ENCODE measurements around the gene NELFB.

Gene NELFB

DNA sequence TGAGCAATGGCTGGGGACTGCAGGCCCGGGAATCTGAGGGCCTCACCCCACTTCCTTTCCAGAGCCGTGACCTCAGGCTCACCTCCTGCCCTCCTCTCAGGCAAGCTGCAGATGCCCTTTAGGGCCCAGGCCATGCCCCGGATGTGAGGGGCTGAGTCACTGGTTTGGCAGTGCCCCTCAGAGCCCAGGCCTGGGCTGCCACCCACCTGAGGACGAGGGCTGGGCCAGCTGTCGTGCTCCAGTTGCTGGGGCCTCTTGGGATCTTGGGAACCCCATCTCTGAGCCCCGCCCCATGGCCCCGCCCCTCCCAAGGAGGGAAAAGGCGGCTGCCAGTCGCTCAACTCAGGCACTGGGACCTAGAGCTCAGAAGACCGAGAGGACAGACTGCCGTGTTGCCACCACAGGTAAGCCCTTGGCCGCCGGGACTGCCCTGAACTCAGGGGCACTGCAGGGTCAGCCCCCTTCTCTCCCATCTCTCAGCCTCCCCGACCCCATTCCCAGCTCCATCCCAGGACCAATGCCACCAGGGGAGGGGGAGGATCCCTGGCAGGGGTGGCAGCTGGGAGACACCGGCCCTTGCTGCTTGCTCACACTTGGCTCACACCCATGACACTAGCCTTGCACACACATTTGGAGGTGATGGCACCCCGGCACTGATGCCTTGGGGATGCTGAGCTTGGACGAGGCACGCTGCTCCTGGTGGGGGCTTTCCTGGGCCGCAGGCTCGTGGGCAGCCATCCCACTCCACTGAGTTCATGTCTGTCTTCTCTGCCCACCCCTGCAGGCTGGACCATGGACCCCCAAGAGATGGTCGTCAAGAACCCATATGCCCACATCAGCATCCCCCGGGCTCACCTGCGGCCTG lies 30.1 kb upstream of the NELFB start, which contains the start of gene CYSRT1:
TSS of gene CYSRT1 (plus strand) at position 345 of the 865 bp plus-strand sequence. CDS start at position 793, 448 bp downstream.
- H3K4me1 ChIP-seq (ENCODE audit: control insufficient read depth, insufficient read depth, low read length, unreplicated experiment): peaks cover 29% of the 10 kb centered on the region
- no peak within 1 kb of the TSS for H2AFZ ChIP-seq (ENCODE audit: low read length, unreplicated experiment)
- H3K27ac ChIP-seq (ENCODE audit: low read depth, low read length): peak within 1 kb of the TSS; percentile 34; the same call in 1 of the 2 replicates
- no peaks in the 10 kb centered on the region for H3K79me2 ChIP-seq (ENCODE audit: control insufficient read depth, insufficient read depth, low read length, unreplicated experiment)
- H3K4me3 ChIP-seq (ENCODE audit: low read depth, low read length): peak within 1 kb of the TSS; percentile 85
- H3K36me3 ChIP-seq (ENCODE audit: insufficient read depth, low read length): no peaks in the 10 kb centered on the region
- no peaks in the 10 kb centered on the region for H3K27me3 ChIP-seq (ENCODE audit: insufficient read depth, low read length)

DNA sequence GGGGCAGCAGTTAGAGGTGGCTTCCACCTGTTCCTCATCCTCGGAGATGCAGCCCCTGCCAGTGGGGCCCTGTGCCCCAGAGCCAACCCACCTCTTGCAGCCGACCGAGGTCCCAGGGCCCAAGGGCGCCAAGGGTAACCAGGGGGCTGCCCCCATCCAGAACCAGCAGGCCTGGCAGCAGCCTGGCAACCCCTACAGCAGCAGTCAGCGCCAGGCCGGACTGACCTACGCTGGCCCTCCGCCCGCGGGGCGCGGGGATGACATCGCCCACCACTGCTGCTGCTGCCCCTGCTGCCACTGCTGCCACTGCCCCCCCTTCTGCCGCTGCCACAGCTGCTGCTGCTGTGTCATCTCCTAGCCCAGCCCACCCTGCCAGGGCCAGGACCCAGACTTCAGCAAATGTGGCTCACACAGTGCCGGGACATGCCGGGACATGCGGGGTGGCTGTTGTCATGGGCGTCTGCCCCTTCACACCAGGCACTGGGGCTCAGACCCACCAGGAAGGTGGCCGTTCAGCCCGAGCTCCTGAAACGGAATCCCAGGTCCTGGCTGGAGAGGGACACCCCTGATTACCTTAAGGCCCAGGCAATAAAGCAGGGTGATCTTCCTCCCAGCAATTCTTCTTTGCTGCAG lies 29.3 kb upstream of the NELFB start:
- H3K79me2 ChIP-seq (ENCODE audit: control insufficient read depth, insufficient read depth, low read length, unreplicated experiment): no peaks in the 10 kb centered on the region
- no peaks in the 10 kb centered on the region for H3K27me3 ChIP-seq (ENCODE audit: insufficient read depth, low read length)
- H3K27ac ChIP-seq (ENCODE audit: low read depth, low read length): no peak overlapping the region
- no peak overlapping the region for H3K4me3 ChIP-seq (ENCODE audit: low read depth, low read length)
- peaks cover 29% of the 10 kb centered on the region for H3K4me1 ChIP-seq (ENCODE audit: control insufficient read depth, insufficient read depth, low read length, unreplicated experiment)
- H3K36me3 ChIP-seq (ENCODE audit: insufficient read depth, low read length): no peaks in the 10 kb centered on the region
- no peak overlapping the region for H2AFZ ChIP-seq (ENCODE audit: low read length, unreplicated experiment)

DNA sequence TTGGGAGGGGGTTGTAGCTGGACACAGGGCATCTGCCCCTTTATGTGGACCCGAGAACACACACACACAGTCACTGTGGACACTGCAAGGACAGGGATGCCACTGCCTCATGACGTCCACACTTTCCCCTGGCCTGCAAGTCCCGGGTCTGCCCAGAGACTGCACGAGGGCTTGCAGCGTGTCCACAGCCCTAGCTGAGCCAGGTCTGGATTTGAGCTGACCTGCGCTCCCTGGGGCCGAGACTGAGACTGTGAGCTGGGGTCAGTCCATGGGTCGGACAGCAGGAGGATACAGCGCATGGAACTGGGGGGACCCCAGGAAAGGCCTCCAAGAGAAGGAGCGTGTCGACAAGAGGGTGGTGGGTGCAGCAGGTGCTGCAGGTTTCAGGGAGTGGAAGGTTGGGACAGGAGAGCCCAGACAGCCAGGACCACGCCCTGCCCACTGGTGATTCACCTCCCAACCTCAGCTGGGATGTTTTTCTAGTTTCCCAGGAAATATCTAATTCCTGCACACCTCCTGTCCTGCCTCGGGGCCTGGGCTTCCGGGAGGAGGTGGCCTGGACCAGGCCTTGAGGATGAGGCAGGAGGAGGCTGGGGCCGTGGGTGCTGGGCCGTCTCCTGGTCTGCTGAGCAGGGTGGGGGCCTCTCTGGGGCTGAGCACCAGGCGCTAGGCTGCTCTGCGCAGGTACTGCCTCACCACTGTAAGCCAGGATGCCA lies 28.6 kb upstream of the NELFB start:
- Histone ChIP-seq H3K36me3 (ENCODE audit: insufficient read depth, low read length) (no peaks in the 10 kb centered on the region), H3K4me3 (ENCODE audit: low read depth, low read length) (no peak overlapping the region), H3K4me1 (ENCODE audit: control insufficient read depth, insufficient read depth, low read length, unreplicated experiment) (peaks cover 29% of the 10 kb centered on the region), H3K79me2 (ENCODE audit: control insufficient read depth, insufficient read depth, low read length, unreplicated experiment) (no peaks in the 10 kb centered on the region), H3K27ac (ENCODE audit: low read depth, low read length) (no peak overlapping the region), H3K27me3 (ENCODE audit: insufficient read depth, low read length) (no peaks in the 10 kb centered on the region), H2AFZ (ENCODE audit: low read length, unreplicated experiment) (no peak overlapping the region)

DNA sequence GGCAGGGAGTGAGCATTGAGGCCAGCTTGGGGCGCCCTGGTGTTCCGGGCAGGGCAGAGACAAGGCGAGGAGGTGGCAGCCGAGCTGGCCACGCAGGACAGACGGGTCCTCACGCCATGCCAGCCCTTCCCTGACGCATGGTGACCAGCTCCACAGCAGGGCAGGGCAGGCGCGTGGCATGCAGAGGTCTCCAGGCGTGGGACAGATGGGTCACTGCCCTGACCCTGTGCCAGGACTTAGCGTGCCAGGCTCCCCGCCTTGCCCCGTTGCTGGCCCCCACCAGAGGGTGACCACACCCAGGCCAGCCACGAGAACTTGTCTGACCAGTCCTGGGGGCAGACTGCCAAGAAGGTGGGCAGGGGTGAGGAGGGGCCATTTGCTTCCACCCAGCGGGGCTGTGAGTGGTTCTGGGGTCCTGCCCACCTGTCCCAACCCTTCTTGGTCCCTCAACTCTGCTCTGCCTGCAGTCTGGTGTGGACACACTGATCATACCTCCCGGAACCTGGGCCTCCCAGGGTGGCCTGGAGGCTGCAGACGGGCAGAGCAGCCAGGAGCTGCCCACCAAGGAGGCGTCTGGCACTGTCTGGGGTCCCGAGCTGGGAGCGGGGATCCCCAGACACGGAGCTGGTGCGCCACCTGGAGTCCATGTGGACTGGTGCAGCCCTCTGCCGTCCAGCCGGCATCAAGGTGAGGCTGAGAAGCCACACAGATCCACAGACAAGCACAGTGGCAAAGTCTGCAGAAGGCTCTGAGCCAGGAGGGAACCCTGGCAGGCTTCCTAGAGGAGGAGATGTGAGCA lies 27.9 kb upstream of the NELFB start, which contains the start of gene RNF224:
TSS of gene RNF224 (plus strand) at position 449 of the 799 bp plus-strand sequence. CDS start 834 bp downstream, outside the sequence.
- Histone ChIP-seq H3K36me3 (ENCODE audit: insufficient read depth, low read length) (no peaks in the 10 kb centered on the region), H3K27ac (ENCODE audit: low read depth, low read length) (no peak within 1 kb of the TSS), H2AFZ (ENCODE audit: low read length, unreplicated experiment) (peak within 1 kb of the TSS; percentile 7), H3K79me2 (ENCODE audit: control insufficient read depth, insufficient read depth, low read length, unreplicated experiment) (no peaks in the 10 kb centered on the region), H3K4me3 (ENCODE audit: low read depth, low read length) (no peak within 1 kb of the TSS), H3K4me1 (ENCODE audit: control insufficient read depth, insufficient read depth, low read length, unreplicated experiment) (peaks cover 29% of the 10 kb centered on the region), H3K27me3 (ENCODE audit: insufficient read depth, low read length) (no peaks in the 10 kb centered on the region)

DNA sequence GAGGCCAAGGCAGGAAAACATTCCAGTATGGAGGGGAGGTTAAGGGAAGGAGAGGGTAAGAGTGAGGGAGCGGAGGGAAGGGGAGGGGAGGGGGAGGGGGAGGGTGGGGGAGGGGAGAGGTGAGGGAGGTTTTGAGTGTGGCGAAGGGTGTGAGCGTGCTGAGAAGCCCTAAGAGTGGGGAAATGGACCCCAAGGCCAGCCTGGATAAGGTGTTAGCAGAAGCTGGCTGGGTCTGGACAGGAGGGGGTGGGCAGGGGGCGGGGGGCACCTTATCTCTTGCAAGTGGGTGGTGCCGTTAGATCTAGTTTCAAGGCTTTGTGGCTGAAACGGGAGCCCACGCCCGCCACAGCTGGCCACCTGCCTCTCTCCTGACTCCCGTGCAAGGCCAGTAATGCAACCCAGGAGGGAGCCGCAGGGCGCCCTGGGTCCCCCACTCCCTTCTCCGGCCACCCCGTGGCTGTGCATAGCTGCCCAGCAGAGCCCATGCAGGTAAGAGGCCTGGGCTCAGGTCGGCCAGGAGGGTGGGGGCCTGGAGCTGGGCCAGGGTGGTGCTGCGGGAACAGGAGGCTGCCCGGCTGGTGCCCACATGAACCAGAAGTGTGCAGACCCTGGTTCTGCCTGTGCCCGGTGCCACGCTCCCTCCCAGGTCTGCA lies 27.1 kb upstream of the NELFB start:
- Histone ChIP-seq H2AFZ (ENCODE audit: low read length, unreplicated experiment) (no peak overlapping the region), H3K36me3 (ENCODE audit: insufficient read depth, low read length) (no peaks in the 10 kb centered on the region), H3K4me3 (ENCODE audit: low read depth, low read length) (no peak overlapping the region), H3K27ac (ENCODE audit: low read depth, low read length) (no peak overlapping the region), H3K4me1 (ENCODE audit: control insufficient read depth, insufficient read depth, low read length, unreplicated experiment) (peaks cover 21% of the 10 kb centered on the region), H3K27me3 (ENCODE audit: insufficient read depth, low read length) (no peaks in the 10 kb centered on the region), H3K79me2 (ENCODE audit: control insufficient read depth, insufficient read depth, low read length, unreplicated experiment) (no peaks in the 10 kb centered on the region)

DNA sequence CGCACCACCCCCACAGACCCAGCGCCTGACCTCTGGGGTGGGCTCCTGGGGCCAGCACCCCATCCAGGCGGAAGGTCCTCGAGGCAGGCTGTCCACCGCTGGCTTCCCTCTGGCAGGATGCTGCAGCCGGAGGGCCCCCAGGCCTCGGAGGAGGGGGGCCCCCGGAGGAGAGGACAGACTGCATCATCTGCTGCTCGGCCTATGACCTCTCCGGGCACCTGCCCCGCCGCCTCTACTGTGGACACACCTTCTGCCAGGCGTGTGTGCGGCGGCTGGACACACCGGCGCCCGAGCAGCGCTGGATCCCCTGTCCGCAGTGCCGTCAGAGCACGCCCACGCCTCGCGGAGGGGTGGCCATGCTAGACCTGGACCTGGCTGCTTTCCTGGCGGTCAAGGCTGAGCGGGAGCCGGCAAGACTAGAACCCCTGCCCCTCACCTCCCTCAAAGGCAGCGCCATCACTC lies 26.6 kb upstream of the NELFB start:
- Histone ChIP-seq H3K4me3 (ENCODE audit: low read depth, low read length) (no peak overlapping the region), H3K27ac (ENCODE audit: low read depth, low read length) (no peak overlapping the region), H3K4me1 (ENCODE audit: control insufficient read depth, insufficient read depth, low read length, unreplicated experiment) (peaks cover 20% of the 10 kb centered on the region), H3K79me2 (ENCODE audit: control insufficient read depth, insufficient read depth, low read length, unreplicated experiment) (no peaks in the 10 kb centered on the region), H3K36me3 (ENCODE audit: insufficient read depth, low read length) (no peaks in the 10 kb centered on the region), H3K27me3 (ENCODE audit: insufficient read depth, low read length) (no peaks in the 10 kb centered on the region), H2AFZ (ENCODE audit: low read length, unreplicated experiment) (no peak overlapping the region)

DNA sequence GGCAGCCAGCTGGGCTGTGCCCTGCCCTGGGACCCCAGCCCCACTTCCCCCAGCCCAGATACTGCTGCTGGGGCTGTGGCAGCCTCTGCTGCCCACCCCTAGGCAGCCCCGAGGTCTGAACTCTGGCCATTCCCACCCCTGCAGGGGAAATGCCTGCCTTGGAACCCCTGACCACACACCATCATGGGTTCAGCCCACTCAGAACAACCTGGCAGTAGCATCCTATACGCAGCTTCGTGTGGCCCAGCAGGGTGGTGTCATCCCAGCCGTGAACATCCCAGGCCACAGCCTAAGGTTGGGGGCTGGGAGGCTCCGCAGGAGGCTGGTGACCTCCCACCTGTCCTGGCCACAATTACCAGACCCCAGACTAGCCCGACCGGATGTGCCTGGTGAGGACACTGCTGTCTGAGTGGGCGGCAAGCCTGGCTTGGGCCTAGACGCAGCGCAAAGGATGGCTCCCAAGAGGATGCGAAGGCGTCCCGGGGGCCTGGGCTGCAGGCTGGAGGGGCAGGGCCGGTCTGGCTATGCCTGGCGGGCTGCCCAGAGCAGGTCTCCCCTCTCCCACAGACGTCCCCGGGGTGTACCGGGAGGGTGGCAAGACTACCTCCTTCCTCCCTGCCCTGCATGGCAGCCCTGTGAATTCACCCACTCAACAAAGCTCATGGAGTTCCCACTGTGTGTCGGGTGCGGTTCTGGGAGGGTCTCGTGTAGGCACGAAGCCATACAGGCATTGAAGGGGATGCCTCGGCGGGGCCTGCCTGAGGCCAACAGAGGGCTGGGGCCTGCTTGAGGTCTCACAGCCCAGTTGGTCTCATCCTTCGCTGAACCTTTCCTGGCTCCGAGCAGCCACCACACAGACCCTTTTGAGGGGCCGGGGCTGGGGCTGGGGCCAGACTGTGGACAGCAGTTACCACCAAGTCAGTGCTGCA lies 25.9 kb upstream of the NELFB start:
- no peak overlapping the region for H3K27ac ChIP-seq (ENCODE audit: low read depth, low read length)
- no peak overlapping the region for H2AFZ ChIP-seq (ENCODE audit: low read length, unreplicated experiment)
- no peaks in the 10 kb centered on the region for H3K36me3 ChIP-seq (ENCODE audit: insufficient read depth, low read length)
- H3K4me1 ChIP-seq (ENCODE audit: control insufficient read depth, insufficient read depth, low read length, unreplicated experiment): peaks cover 18% of the 10 kb centered on the region
- no peaks in the 10 kb centered on the region for H3K27me3 ChIP-seq (ENCODE audit: insufficient read depth, low read length)
- H3K4me3 ChIP-seq (ENCODE audit: low read depth, low read length): no peak overlapping the region
- H3K79me2 ChIP-seq (ENCODE audit: control insufficient read depth, insufficient read depth, low read length, unreplicated experiment): no peaks in the 10 kb centered on the region

DNA sequence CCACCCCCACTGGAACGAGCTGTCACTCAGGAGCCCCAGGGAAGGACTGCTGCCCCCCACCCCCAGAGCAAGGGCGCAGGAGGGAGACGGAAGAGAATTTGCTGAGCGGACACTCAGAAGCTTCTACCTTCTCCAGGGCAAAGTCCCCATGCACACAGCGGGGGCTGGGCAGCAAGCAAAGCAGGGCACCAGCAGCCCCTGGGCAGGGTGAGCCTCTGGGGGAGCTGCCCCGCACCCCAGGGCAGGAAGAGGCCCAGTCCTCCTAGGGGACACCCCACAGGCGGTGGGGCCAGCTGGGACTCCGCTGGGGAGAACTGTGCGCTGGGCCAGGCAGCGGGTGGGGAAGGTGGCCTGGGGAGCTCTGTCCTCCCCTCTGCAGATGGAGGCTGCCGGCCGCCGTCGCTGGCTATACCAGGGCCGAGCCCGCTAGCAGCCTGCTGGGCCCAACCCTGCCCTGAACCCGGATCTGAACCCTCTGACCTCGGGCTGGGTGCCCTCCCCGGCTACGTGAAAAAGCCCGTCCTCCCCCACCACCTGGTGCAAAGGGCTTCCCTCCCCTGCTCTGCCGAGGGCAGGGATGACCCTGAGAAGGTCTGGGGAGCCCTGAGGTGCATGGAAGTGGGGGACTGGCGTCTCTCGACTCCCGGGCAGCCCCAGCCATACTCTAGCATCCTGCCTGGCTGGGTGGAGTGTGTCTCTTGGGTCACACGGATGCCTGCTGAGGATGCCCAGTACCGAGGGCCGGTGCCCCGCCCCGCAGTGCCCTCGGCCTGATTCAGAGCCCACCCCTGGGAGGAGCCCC lies 25.0 kb upstream of the NELFB start:
- Histone ChIP-seq H3K79me2 (ENCODE audit: control insufficient read depth, insufficient read depth, low read length, unreplicated experiment) (no peaks in the 10 kb centered on the region), H2AFZ (ENCODE audit: low read length, unreplicated experiment) (no peak overlapping the region), H3K4me3 (ENCODE audit: low read depth, low read length) (no peak overlapping the region), H3K4me1 (ENCODE audit: control insufficient read depth, insufficient read depth, low read length, unreplicated experiment) (peaks cover 11% of the 10 kb centered on the region), H3K27me3 (ENCODE audit: insufficient read depth, low read length) (no peaks in the 10 kb centered on the region), H3K27ac (ENCODE audit: low read depth, low read length) (no peak overlapping the region), H3K36me3 (ENCODE audit: insufficient read depth, low read length) (no peaks in the 10 kb centered on the region)
